Measurements from ENCODE around the gene OR13C9.

Gene OR13C9

DNA sequence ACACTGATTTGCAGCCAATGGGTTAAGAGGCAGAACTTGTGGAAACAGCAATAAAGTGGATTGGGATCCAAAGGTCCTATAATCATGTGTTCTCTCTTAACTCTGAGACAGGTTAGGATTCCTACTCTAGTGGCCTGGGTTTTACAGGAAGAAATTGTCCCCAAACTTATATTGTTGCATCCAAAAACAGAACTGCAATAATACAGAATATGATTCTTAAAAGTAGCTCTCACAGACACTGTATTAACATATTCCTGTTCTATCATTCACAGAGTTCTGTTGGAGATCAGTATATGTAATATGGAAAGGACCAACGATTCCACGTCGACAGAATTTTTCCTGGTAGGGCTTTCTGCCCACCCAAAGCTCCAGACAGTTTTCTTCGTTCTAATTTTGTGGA is 49.1 kb downstream of the OR13C9 start, which contains the start of gene OR13C8:
TSS of gene OR13C8 (plus strand) at position 301 of the 400 bp plus-strand sequence. CDS start at position 301, 0 bp downstream.
- no peak for DNase-seq (ENCODE audit: extremely low spot score)
- POLR2A ChIA-PET = no interaction called here
- TF ChIP-seq FOXK2 (IDR thresholded peaks at IDR 0.05) (no peak), ELF4 (IDR thresholded peaks at IDR 0.05) (no peak), ARNT (IDR thresholded peaks at IDR 0.05) (no peak), NFRKB (IDR thresholded peaks at IDR 0.05) (no peak), BHLHE40 (IDR thresholded peaks at IDR 0.05; ENCODE audit: borderline replicate concordance) (no peak), HDGF (IDR thresholded peaks at IDR 0.05; ENCODE audit: borderline replicate concordance) (no peak), ZNF384 (IDR thresholded peaks at IDR 0.05) (no peak), FOXA1 (IDR thresholded peaks at IDR 0.05) (no peak), L3MBTL2 (conservative IDR thresholded peaks at IDR 0.05) (no peak), TARDBP (IDR thresholded peaks at IDR 0.05) (no peak), SUZ12 (IDR thresholded peaks at IDR 0.05) (no peak), FOXM1 (IDR thresholded peaks at IDR 0.05; ENCODE audit: borderline replicate concordance) (no peak), SP1 (IDR thresholded peaks at IDR 0.05) (no peak)
- TF ChIP-seq, protein P1, sequence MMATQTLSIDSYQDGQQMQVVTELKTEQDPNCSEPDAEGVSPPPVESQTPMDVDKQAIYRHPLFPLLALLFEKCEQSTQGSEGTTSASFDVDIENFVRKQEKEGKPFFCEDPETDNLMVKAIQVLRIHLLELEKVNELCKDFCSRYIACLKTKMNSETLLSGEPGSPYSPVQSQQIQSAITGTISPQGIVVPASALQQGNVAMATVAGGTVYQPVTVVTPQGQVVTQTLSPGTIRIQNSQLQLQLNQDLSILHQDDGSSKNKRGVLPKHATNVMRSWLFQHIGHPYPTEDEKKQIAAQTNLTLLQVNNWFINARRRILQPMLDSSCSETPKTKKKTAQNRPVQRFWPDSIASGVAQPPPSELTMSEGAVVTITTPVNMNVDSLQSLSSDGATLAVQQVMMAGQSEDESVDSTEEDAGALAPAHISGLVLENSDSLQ (IDR thresholded peaks at IDR 0.05) = no peak
- CTCF ChIA-PET = no interaction called here

Measured in HEK293T (cell line).